GM18867 (cell line): ENCODE results near the gene CCDC78.
"Not testable (repeated sequence)": the region's sequence is repeated elsewhere in the genome, so short reads cannot be mapped to it uniquely, and the experiment has no call there.

ENCODE experiments used
- ATAC-seq: cut with Tn5 transposase; IDR thresholded peaks from one replicate; pipeline ENCODE4 v1.9.1; 2021; ENCODE audit warnings: mild to moderate bottlenecking, moderate library complexity; ENCODE audit not compliant: unreplicated experiment

Gene CCDC78

GRCh38 chr16:725041-725376 is 1.2 kb downstream of the CCDC78 start:
- no peak for ATAC-seq

GRCh38 chr16:724188-725040 is 1.8 kb downstream of the CCDC78 start:
- no peak for ATAC-seq

- no peak for ATAC-seq
These were observed 2.5 kb downstream of the CCDC78 start for GRCh38 chr16:723695-724094.

- ATAC-seq = no peak
These were observed 3.2 kb downstream of the CCDC78 start for GRCh38 chr16:722835-723633.

GRCh38 chr16:721765-722540 is 4.3 kb downstream of the CCDC78 start:
- ATAC-seq = no peak

GRCh38 chr16:720990-721764 is 5.1 kb downstream of the CCDC78 start, which contains the start of gene ANTKMT:
TSS of gene ANTKMT (plus strand) at chr16:721146. CDS start at chr16:721275, 129 bp downstream.
- ATAC-seq = peak; percentile 72

GRCh38 chr16:720447-720989 is 5.7 kb downstream of the CCDC78 start:
- no peak for ATAC-seq

GRCh38 chr16:719815-720446 is 6.3 kb downstream of the CCDC78 start:
- ATAC-seq = no peak

GRCh38 chr16:718922-719321 is 7.3 kb downstream of the CCDC78 start:
- no peak for ATAC-seq

- no peak for ATAC-seq
These were observed 7.9 kb downstream of the CCDC78 start for GRCh38 chr16:718389-718788.

GRCh38 chr16:717450-718245 is 8.6 kb downstream of the CCDC78 start:
- no peak for ATAC-seq

- no peak for ATAC-seq
These were observed 9.4 kb downstream of the CCDC78 start for GRCh38 chr16:716768-717325.

GRCh38 chr16:716200-716568 is 10.1 kb downstream of the CCDC78 start:
- no peak for ATAC-seq

- ATAC-seq = peak; percentile 6
These were observed 10.6 kb downstream of the CCDC78 start for GRCh38 chr16:715477-716199.

GRCh38 chr16:714558-715476 is 11.4 kb downstream of the CCDC78 start, which contains the start of gene METRN:
TSS of gene METRN (plus strand) at chr16:715118. CDS start at chr16:715290, 172 bp downstream.
- ATAC-seq = peak; percentile 71

GRCh38 chr16:714079-714478 is 12.2 kb downstream of the CCDC78 start:
- no peak for ATAC-seq

- not testable (repeated sequence) for ATAC-seq
These were observed 13.4 kb downstream of the CCDC78 start for GRCh38 chr16:712740-713250.
